ENCODE results near the gene ZNF718.
"Not testable (repeated sequence)": the region's sequence is repeated elsewhere in the genome, so short reads cannot be mapped to it uniquely, and the experiment has no call there.

Gene ZNF718

DNA sequence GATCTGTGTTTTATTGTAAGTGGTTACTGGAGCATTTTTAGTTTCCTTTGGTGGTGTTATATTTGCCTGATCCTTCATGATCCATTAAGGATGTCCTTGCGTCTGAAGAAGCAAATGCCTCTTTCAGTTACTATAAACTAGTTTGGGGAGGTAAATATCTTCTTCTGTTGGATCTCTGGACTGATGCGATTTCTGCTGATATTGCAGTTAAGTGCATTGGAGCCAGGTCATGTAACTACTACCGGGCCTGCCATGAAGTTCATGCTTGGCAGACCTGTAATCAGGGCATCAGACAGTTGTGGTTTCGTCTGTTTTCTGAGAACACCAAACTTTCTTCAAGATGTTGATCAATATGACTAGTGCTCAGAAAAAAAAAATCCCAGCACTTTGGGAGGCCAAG, 22.9 kb downstream of the ZNF718 start:
- in situ Hi-C loops (cut with HindIII; ENCODE audit: low sequenced_read_pairs): no loop called here

DNA sequence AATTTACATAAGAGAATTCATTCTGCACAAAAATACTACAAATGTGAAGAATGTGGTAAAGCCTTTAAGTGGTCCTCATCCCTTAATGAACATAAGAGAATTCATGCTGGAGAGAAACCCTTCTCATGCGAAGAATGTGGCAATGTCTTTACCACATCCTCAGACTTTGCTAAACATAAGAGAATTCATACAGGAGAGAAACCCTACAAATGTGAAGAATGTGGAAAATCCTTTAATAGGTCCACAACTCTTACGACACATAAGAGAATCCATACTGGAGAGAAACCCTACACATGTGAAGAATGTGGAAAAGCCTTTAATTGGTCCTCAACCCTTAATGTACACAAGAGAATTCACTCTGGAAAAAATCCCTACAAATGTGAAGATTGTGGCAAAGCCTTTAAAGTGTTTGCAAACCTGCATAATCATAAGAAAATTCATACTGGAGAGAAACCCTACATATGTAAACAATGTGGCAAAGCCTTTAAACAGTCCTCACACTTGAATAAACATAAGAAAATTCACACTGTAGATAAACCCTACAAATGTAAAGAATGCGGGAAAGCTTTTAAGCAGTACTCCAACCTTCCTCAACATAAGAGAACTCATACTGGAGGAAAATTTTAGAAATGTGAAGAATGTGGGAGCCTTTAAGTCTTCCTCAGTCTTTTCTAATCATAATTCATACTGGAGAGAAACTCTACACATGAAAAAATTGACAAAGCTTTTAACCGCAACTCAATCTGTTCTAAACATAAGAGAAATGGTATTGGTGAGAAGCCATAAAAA, 37.4 kb downstream of the ZNF718 start:
- in situ Hi-C loops (cut with HindIII; ENCODE audit: low sequenced_read_pairs): no loop called here

DNA sequence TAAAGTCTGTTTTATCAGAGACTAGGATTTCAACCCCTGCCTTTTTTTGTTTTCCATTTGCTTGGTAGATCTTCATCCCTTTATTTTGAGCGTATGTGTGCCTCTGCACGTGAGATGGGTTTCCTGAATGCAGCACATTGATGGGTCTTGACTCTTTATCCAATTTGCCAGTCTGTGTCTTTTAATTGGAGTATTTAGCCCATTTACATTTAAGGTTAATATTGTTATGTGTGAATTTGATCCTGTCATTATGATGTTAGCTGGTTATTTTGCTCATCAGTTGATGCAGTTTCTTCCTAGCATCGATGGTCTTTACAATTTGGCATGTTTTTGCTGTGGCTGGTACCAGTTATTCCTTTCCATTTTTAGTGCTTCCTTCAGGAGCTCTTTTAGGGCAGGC, 45.3 kb downstream of the ZNF718 start:
- in situ Hi-C loops (cut with HindIII; ENCODE audit: low sequenced_read_pairs): not testable (repeated sequence)

DNA sequence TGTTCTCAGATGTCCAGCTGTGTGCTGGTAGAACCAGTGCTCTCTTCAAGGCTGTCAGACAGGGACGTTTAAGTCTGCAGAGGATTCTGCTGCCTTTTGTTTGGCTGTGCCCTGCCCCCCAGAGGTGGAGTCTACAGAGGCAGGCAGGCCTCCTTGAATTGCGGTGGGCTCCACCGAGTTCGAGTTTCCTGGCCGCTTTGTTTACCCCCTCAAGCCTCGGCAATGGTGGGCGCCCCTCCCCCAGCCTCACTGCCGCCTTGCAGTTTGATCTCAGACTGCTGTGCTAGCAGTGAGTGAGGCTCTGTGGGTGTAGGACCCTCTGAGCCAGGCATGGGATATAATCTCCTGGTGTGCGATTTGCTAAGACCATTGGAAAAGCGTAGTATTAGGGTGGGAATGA, 47.0 kb downstream of the ZNF718 start:
- in situ Hi-C loops (cut with HindIII; ENCODE audit: low sequenced_read_pairs): not testable (repeated sequence)

DNA sequence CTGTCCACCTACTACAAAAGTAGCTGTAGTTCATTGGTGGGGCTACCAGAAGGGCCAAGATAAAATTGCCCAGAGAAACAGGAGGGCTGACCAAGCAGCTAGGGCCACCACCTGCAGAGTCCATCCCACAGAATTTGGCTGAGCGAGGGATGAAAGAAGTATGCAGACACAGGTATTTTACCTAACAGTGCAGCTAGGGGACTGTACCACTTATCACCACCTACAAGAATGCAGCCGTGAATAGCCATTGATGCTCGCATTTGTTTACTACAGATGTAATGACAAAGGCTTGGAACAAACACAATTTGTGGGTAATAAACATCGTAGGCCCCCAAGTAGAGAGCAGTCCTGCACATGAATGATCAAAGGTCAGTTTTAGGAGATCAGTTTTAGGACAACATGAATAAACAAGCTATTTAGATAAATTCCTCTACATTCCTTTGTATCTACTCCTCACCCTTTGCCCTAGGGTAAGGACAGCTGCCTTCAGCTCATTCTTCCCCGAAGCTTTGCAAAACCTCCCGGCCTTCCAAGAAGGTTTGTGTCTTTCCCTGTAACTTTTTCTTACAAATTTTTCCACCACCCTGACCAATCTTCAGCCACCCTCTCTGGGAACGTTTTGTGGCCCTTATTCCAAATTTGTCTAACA, 49.5 kb downstream of the ZNF718 start:
- in situ Hi-C loops (cut with HindIII; ENCODE audit: low sequenced_read_pairs): no loop called here

DNA sequence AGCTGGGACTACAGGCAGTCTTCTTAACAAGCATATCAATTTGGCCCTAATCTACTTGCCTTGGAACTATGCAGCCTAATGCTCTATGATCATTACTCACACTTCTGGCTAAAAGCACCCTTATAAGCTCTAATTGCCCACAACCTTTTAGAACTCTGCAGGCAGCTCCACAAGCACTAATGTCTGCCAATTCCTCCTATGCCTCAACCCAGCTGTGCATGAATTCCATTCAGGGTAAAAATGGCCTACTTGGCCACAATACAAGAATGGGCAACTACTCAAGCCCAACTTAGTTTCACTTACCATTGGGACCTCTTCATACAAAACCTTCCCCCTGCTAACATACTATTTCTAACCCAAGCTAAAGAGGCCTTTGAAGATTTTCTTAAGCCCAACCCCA, 51.7 kb downstream of the ZNF718 start:
- in situ Hi-C loops (cut with HindIII; ENCODE audit: low sequenced_read_pairs): no loop called here

DNA sequence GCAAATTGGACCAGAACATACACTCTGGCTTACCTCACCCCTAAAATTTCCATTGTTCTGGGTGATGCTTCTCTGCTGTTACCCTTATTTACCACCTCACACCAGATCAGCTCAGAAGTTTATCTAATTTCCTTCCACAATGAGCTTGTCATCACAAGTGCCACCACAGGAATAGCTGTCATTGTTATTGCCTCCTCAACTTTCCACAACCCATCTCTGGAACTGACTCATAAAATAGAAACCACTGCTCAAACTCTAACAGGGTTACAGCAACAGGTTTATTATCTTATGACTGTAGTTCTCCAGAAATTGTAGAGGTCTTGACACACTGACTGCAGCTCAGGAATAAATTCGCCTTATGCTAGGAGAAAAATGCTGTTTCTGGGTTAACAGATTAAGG, 52.7 kb downstream of the ZNF718 start:
- in situ Hi-C loops (cut with HindIII; ENCODE audit: low sequenced_read_pairs): no loop called here

DNA sequence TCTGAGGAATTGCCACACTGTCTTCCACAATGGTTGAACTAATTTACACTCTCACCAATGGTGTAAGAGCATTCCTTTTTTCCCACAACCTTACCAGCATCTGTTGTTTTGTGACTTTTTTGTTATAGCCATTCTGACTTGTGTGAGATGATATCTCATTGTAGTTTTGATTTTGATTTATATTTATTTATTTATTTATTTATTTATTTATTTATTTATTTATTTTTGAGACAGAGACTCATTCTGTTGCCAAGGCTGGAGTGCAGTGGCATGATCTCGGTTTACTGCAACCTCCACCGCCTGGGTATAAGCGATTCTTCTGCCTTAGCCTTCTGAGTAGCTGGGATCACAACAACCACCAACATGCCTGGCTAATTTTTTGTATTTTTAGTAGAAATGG, 57.9 kb downstream of the ZNF718 start:
- in situ Hi-C loops (cut with HindIII; ENCODE audit: low sequenced_read_pairs): not testable (repeated sequence)

DNA sequence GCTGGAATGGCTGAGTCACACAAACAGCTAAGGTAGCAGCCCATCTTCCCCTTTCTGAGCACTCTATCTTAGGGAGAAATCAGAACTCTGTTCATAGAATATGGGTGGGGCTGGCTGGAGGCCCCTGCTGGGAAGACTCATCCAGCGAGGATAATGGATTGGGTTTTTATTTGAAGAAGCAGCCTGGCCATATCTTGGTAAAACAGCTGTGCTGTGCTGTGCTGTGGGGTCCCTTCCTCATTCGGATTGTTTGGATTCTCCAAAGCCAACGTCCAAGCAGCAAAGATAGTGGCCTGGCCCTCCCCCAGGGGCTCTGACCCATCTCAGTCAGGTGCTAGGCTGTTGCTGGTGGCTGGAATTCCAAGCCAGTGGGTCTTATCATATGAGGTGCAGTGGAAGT, 63.8 kb downstream of the ZNF718 start:
- in situ Hi-C loops (cut with HindIII; ENCODE audit: low sequenced_read_pairs): no loop called here

DNA sequence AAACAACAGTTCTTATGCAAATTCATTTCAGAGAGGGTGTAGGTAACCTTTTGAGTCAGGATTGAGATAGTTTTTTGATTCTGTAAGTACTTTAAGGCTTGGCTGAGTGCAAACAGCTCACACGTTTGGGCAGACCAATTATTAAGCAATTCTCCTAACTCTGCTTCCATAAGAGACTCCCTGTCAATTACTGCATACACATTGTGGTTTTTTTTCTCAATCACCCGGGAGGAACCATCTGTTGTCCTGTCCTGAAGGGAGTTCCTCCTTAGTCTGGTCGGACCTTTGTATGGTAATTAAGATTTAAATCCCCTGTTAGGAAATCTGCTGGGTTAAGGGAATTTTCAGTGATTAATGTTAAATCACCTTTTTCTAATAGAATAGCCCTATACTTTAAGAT, 70.9 kb downstream of the ZNF718 start:
- in situ Hi-C loops (cut with HindIII; ENCODE audit: low sequenced_read_pairs): not testable (repeated sequence)

DNA sequence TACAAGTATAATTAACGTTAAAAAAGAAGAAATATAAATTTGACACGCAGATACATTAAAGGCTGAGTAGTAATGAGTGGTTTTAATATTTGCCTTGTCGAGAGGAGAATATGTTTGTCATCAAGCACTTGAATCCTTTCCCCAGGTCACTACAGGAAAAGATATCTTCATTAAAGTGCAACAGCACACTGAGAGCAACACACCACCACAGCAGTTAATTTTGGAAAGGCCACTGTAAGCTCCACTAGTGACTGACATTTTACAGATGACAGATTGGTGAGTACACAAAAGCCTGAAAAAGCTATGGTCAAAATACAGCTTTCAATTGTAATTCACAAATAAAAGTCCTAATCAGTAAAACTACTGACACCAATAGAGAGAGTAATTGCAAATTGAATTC, 76.6 kb downstream of the ZNF718 start:
- in situ Hi-C loops (cut with HindIII; ENCODE audit: low sequenced_read_pairs): no loop called here

DNA sequence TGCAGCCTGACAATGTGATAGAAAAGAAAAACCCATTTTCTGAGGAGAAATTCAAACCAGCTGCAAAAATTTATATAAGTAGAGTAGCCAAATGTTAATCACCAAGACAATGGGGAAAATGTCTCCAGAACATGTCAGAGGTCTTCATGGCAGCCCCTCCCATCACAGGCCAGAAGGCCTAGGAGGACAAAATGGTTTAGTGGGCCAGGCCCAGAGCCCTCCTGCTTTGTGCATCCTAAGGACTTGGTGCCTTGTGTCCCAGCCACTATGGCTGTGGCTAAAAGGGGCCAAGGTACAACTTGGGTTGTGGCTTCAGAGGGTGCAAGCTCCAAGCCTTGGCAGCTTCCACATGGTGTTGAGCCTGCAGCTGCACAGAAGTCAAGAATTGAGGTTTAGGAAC, 78.5 kb downstream of the ZNF718 start:
- in situ Hi-C loops (cut with HindIII; ENCODE audit: low sequenced_read_pairs): not testable (repeated sequence)

DNA sequence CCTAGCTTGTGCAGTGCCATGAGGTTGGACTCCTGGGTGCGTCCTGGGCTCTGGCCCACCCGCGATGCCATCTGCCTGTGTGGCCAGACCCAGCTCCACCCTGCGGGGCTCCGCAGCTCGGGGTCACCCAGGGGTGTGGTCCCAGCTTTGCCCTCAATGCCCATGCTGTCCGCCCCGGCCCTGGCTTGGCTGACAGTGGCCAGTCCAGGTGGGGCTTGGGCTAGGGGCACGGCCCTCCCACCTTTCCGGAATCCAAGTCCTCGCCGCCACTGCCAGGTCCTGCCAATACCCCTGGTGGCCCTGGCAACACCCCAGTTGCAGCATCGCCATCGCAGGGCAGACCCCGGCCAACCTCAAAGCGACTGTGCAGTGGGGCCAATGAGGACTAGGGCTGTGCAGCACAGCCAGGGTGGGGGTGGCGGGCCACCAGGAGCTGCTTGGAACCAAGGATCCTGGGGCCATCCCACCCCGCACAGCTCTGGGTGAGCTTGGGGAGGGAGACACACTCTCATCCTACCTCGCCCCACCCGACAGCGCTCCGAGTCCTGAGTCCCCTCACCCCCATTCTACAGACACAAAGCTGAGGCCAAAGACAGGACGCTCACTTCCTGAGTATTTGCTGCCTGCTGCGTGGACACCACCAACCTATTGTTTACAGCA, 80.9 kb downstream of the ZNF718 start:
- in situ Hi-C loops (cut with HindIII; ENCODE audit: low sequenced_read_pairs): no loop called here

DNA sequence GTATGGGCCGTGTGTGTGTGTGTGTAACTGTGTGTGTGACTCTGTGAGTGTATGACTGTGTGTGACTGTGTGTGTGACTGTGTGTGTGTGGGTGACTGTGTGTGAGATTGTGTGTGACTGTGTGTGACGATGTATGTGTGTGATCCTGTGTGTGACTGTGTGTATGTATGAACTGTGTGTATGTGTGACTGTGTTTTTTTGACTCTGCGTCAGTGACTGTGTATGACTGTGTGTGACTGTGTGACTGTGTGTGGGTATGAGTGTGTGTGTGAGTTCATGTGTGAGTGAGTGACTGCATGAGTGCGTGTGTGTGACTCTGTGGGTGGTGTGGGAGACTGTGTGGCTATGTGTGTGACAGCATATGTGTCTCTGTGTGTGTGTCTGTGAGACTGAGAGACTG, 81.8 kb downstream of the ZNF718 start:
- in situ Hi-C loops (cut with HindIII; ENCODE audit: low sequenced_read_pairs): no loop called here

DNA sequence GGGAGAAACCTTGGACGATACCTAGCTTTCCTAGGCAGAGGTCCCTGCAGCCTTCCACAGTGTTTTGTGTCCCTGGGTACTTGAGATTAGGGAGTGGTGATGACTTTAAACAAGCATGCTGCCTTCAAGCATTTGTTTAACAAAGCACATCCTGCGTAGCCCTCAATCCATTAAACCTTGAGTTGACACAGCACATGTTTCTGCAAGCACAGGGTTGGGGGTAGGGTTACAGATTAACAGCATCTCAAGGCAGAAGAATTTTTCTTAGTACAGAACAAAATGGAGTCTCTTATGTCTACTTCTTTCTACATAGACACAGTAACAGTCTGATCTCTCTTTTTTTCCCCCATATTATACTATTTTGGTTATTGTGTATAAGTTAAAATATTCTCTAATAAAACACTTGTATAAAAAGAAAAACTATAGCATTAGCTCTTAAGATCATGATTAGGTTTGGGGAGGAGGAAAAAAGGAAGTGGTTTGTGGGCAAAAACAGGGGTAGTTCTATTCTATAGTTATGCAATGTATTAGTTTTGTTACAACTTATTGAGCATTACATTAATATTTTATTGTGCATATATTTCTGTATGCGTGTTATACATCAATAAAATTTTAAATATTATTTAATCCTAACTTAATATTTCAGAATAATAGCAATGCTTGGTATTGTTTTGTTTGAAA, 84.3 kb downstream of the ZNF718 start:
- in situ Hi-C loops (cut with HindIII; ENCODE audit: low sequenced_read_pairs): not testable (repeated sequence)

DNA sequence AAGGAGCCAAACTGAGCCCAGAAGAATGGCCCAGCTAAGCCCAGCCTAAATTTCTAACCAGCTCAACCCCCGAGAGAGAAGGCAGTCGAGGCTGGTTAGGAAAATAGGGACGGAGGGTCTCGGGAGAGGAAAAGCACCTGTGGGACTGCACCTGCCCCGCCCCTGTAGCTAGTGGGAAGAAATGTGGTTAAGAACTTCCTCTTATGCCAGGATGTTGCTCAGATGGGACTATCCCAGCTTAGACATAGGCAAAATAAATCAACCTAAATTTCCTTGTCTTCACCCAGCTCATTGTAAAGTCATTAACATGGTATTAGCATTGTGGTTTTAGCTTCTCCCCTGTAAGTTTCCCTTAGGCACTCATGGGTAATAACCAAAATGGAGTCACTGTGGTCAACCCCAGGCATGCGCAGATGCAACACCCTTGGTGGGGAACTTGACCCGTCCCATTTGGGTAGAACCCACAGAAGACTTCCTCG, 86.8 kb downstream of the ZNF718 start:
- in situ Hi-C loops (cut with HindIII; ENCODE audit: low sequenced_read_pairs): no loop called here

DNA sequence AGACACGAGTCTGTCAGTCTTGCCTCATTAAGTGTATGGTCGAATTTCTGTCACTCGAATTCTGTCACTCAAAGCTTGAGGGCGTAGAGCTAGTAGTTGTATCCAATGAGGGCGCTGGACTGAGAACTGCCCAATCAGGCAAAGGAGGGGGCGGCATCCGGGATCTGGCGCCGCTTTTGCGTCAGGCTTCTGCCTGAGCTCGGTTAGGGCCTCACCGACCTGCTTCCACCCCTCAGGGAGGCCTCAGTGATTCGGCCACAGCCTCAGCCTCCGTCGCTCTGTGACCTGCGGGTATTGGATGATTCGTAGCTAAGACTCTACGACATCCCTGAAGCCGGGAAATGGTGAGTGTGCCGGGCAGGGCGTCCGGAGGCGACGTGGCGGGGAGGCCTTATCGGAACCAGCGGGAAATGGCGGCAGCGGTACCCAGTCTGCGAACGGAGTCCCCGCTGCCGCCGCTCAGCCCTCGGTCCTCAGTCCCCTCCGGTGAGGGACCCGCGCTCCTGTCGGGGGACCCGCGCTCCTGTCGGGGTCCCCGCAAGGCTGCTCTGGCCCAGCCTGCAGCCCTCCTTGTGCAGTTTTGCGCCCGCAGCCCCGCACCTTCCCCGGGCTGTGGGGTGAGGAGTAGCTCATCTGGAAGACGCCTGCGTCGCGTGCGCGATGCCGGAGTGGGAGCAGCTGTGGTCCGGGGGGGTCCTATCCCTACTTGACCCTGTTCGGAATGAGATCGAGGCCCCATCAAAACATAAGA, 88.3 kb downstream of the ZNF718 start:
- in situ Hi-C loops (cut with HindIII; ENCODE audit: low sequenced_read_pairs): no loop called here

DNA sequence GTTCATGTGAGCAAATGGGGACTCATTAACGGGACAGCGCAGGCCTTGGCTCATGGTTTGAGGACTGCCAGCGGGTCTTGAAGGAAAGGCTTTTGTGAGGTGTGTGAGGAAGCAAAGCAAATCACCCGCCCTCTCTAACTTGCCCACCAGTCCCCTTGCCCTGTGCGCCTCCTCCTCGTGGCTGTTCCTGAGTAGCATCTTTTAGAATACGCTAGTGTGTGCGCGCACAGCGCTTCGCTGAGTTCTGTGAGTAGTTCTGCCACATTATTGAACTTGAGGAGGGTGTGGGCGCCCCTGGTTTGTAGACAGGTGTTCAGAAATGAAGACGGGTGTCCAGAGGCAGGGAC, 88.9 kb downstream of the ZNF718 start:
- in situ Hi-C loops (cut with HindIII; ENCODE audit: low sequenced_read_pairs): not testable (repeated sequence)
